ENCODE data around the gene PLPP1. TPM values are rescaled to one million over a fixed set of nuclear protein-coding genes. Genes with fewer than 3 reads are reported as not detected.

Gene PLPP1
- total and polyA plus RNA-seq, 4 donors: 23.4 to 149 (median 68.7) TPM

- Histone ChIP-seq H3K4me1 (ENCODE audit: control insufficient read depth in 4 of 4, insufficient read depth in 4 of 4, low read length in 3 of 4) (peaks cover 3 to 10% (median 8%) of the 10 kb centered on the region in 4 donors), H3K27ac (ENCODE audit: low read depth in 1 of 2, low read length in 2 of 2) (no peak overlapping the region), H3K9me3 (ENCODE audit: control insufficient read depth in 4 of 4, low read length in 3 of 4) (no peaks in the 10 kb centered on the region), H3K27me3 (ENCODE audit: control insufficient read depth in 4 of 4, insufficient read depth in 4 of 4, low read length in 3 of 4) (no peaks in the 10 kb centered on the region), H3K36me3 (ENCODE audit: control insufficient read depth in 4 of 4, insufficient read depth in 3 of 4, low read depth in 1 of 4, low read length in 3 of 4) (peaks cover 3 to 29% (median 7%) of the 10 kb centered on the region in 4 donors), H3K9ac (ENCODE audit: low read depth in 1 of 2, low read length in 2 of 2) (no peak overlapping the region), H3K4me3 (ENCODE audit: low read depth in 1 of 3, low read length in 3 of 3) (no peak overlapping the region)
- 51% methylated on average over 2 of the region's 2 CpGs for WGBS
- TF ChIP-seq, protein P1, sequence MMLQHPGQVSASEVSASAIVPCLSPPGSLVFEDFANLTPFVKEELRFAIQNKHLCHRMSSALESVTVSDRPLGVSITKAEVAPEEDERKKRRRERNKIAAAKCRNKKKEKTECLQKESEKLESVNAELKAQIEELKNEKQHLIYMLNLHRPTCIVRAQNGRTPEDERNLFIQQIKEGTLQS (IDR thresholded peaks at IDR 0.05): no peak
- DNase-seq (ENCODE audit: low spot score): no peak
Measured at GRCh38 chr5:55429221-55429612, 105.5 kb downstream of the PLPP1 start.

DNA sequence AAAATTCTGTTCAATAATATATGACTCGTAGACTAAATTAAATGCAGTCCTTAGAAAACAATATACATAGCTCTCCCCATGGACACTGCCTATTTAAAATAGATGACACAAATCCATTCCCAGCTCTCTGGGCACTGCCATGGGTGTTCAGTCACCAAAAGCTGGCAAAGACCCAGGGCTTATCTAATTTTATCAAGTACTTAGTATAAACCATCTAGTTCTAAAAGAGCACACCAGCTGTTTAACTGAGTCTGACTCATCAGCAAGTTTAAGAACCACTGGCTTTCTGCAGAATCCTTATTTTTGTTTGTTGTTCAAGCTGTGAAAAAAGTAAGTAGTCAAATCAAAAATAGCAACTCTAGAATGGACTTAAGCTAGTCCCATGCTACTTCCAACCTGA is 107.6 kb downstream of the PLPP1 start:
- Histone ChIP-seq H3K9me3 (ENCODE audit: control insufficient read depth in 4 of 4, low read length in 3 of 4) (no peaks in the 10 kb centered on the region), H3K27me3 (ENCODE audit: control insufficient read depth in 4 of 4, insufficient read depth in 4 of 4, low read length in 3 of 4) (no peaks in the 10 kb centered on the region), H3K4me3 (ENCODE audit: low read depth in 1 of 3, low read length in 3 of 3) (no peak overlapping the region), H3K4me1 (ENCODE audit: control insufficient read depth in 4 of 4, insufficient read depth in 4 of 4, low read length in 3 of 4) (peaks cover 3 to 12% (median 8%) of the 10 kb centered on the region in 4 donors), H3K27ac (ENCODE audit: low read depth in 1 of 2, low read length in 2 of 2) (no peak overlapping the region), H3K9ac (ENCODE audit: low read depth in 1 of 2, low read length in 2 of 2) (no peak overlapping the region), H3K36me3 (ENCODE audit: control insufficient read depth in 4 of 4, insufficient read depth in 3 of 4, low read depth in 1 of 4, low read length in 3 of 4) (peaks cover 7 to 40% (median 15%) of the 10 kb centered on the region in 4 donors)
- TF ChIP-seq CTCF (IDR thresholded peaks at IDR 0.05; ENCODE audit: low read depth, low read length, missing input control) (no peak), ZBTB33 (IDR thresholded peaks at IDR 0.05) (no peak), YY1 (IDR thresholded peaks at IDR 0.05) (no peak), TAF1 (conservative IDR thresholded peaks at IDR 0.05) (no peak), RXRA (IDR thresholded peaks at IDR 0.05) (no peak), HNF4A (conservative IDR thresholded peaks at IDR 0.05) (no peak), GABPA (IDR thresholded peaks at IDR 0.05 in 1 of 2, conservative IDR thresholded peaks at IDR 0.05 in 1 of 2) (no peak), JUND (IDR thresholded peaks at IDR 0.05) (no peak), FOXA1 (IDR thresholded peaks at IDR 0.05) (no peak), EGR1 (IDR thresholded peaks at IDR 0.05; ENCODE audit: low read depth in 2 of 2) (no peak), MAX (IDR thresholded peaks at IDR 0.05) (no peak), SP1 (IDR thresholded peaks at IDR 0.05) (no peak), RAD21 (IDR thresholded peaks at IDR 0.05) (no peak), HNF4G (IDR thresholded peaks at IDR 0.05) (no peak)
- TF ChIP-seq, protein P1 (IDR thresholded peaks at IDR 0.05): no peak
- TF ChIP-seq, protein P2, sequence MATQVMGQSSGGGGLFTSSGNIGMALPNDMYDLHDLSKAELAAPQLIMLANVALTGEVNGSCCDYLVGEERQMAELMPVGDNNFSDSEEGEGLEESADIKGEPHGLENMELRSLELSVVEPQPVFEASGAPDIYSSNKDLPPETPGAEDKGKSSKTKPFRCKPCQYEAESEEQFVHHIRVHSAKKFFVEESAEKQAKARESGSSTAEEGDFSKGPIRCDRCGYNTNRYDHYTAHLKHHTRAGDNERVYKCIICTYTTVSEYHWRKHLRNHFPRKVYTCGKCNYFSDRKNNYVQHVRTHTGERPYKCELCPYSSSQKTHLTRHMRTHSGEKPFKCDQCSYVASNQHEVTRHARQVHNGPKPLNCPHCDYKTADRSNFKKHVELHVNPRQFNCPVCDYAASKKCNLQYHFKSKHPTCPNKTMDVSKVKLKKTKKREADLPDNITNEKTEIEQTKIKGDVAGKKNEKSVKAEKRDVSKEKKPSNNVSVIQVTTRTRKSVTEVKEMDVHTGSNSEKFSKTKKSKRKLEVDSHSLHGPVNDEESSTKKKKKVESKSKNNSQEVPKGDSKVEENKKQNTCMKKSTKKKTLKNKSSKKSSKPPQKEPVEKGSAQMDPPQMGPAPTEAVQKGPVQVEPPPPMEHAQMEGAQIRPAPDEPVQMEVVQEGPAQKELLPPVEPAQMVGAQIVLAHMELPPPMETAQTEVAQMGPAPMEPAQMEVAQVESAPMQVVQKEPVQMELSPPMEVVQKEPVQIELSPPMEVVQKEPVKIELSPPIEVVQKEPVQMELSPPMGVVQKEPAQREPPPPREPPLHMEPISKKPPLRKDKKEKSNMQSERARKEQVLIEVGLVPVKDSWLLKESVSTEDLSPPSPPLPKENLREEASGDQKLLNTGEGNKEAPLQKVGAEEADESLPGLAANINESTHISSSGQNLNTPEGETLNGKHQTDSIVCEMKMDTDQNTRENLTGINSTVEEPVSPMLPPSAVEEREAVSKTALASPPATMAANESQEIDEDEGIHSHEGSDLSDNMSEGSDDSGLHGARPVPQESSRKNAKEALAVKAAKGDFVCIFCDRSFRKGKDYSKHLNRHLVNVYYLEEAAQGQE (IDR thresholded peaks at IDR 0.05): no peak
- no peak for DNase-seq (ENCODE audit: low spot score)
- 98% methylated on average over 1 of the region's 1 CpG for WGBS
